HL-60 (cell line): ENCODE results near the gene SECISBP2.

ENCODE experiments used
- DNase-seq, 2 experiments: peaks; one replicate each; pipeline ENCODE4 v3.0.0-alpha.2; 2010 to 2020; ENCODE audit warnings: low read depth in 1 of 2, low spot score in 1 of 2
- H3K27ac ChIP-seq: fragments of 250-450 bp; sonication (Bioruptor Pico); replicated peaks from 2 replicates; pipeline ENCODE4 v1.5.1; 2020; ENCODE audit warnings: mild to moderate bottlenecking, moderate library complexity
- H3K27me3 ChIP-seq: fragments of 250-450 bp; sonication (Bioruptor Pico); 2 replicates; pipeline ENCODE4 v1.5.1; 2021; ENCODE audit warnings: mild to moderate bottlenecking, moderate library complexity; ENCODE audit not compliant: insufficient read depth, poor library complexity, severe bottlenecking
- H3K4me3 ChIP-seq: replicated peaks from 2 replicates; pipeline ENCODE4 v1.5.1; 2011; ENCODE audit warnings: mild to moderate bottlenecking, control low read depth, low read length; ENCODE audit not compliant: insufficient read depth
- CTCF ChIP-seq: IDR thresholded peaks from one replicate; pipeline ENCODE4 v1.5.1; 2011; ENCODE audit warnings: low read length, control low read depth, inconsistent platforms; ENCODE audit not compliant: insufficient read depth
- GABPA ChIP-seq: IDR thresholded peaks from 2 replicates; pipeline ENCODE4 v1.6.1; 2012; ENCODE audit warnings: low read depth
- POLR2AphosphoS5 ChIP-seq: IDR thresholded peaks from 2 replicates; pipeline ENCODE4 v1.6.1; 2012; ENCODE audit warnings: low read depth
- REST ChIP-seq: IDR thresholded peaks from 2 replicates; pipeline ENCODE4 v1.6.1; 2012; ENCODE audit warnings: low read depth; ENCODE audit not compliant: insufficient replicate concordance
- SPI1 ChIP-seq: IDR thresholded peaks from 2 replicates; pipeline ENCODE4 v1.6.1; 2012; ENCODE audit warnings: low read depth, mild to moderate bottlenecking, borderline replicate concordance

Gene SECISBP2

GRCh38 chr9:89305868-89306267, 12.4 kb upstream of the SECISBP2 start:
- Histone ChIP-seq H3K27ac (peak overlapping the region; percentile 82), H3K4me3 (no peak overlapping the region), H3K27me3 (no peaks in the 10 kb centered on the region)
- no peak for DNase-seq
- TF ChIP-seq CTCF (no peak), POLR2AphosphoS5 (no peak), SPI1 (no peak), GABPA (no peak), REST (no peak)

GRCh38 chr9:89309166-89309565, 9.1 kb upstream of the SECISBP2 start:
- H3K4me3 ChIP-seq = no peak overlapping the region
- H3K27me3 ChIP-seq = no peaks in the 10 kb centered on the region
- DNase-seq = no peak
- peak overlapping the region; percentile 97 for H3K27ac ChIP-seq
- no peak for TF ChIP-seq POLR2AphosphoS5
- TF ChIP-seq SPI1 = no peak

GRCh38 chr9:89309608-89310474, 8.5 kb upstream of the SECISBP2 start:
- peak overlapping the region; percentile 57 for H3K4me3 ChIP-seq
- no peak for TF ChIP-seq CTCF
- no peak for TF ChIP-seq POLR2AphosphoS5
- TF ChIP-seq SPI1 = no peak
- TF ChIP-seq GABPA = no peak
- TF ChIP-seq REST = no peak
- peak overlapping the region; percentile 97 for H3K27ac ChIP-seq
- DNase-seq = no peak
- no peaks in the 10 kb centered on the region for H3K27me3 ChIP-seq

GRCh38 chr9:89310475-89311345, 7.6 kb upstream of the SECISBP2 start, which contains the start of gene CKS2:
TSS of gene CKS2 (plus strand) at chr9:89311195. CDS start at chr9:89311293, 98 bp downstream.
- DNase-seq = peak; percentile 100
- Histone ChIP-seq H3K27me3 (no peaks in the 10 kb centered on the region), H3K27ac (peak within 1 kb of the TSS; percentile 97), H3K4me3 (peak within 1 kb of the TSS; percentile 90)
- TF ChIP-seq REST = peak; percentile 73
- peak; percentile 4; the same call in 1 of the 2 replicates for TF ChIP-seq SPI1
- peak; percentile 97 for TF ChIP-seq POLR2AphosphoS5
- TF ChIP-seq GABPA = peak; percentile 79
- no peak for TF ChIP-seq CTCF
